Activated T-cell treated with anti-CD3 and anti-CD28 coated beads, Interleukin-2, amount 50 U/mL, for 4 hours (primary cell): ENCODE results near the gene C22orf23. TPM values are rescaled to one million over a fixed set of nuclear protein-coding genes. Genes with fewer than 3 reads are reported as not detected.
"Not testable (repeated sequence)": the region's sequence is repeated elsewhere in the genome, so short reads cannot be mapped to it uniquely, and the experiment has no call there.

Experiments used
- ATAC-seq, 2 donors: fragments of 200-7000 bp; cut with Tn5 transposase; one replicate each; pipeline ENCODE4 v1.10.0; 2021
- DNase-seq: peaks from one replicate; pipeline ENCODE4 v3.0.0-alpha.2; 2020
- H3K27me3 Mint-ChIP-seq: one replicate; pipeline ENCODE4 v1.8.0; 2021; ENCODE audit warnings: low read depth, mixed read lengths
- H3K36me3 Mint-ChIP-seq: one replicate; pipeline ENCODE4 v1.8.0; 2022; ENCODE audit warnings: mixed read lengths; ENCODE audit not compliant: insufficient read depth
- H3K4me1 Mint-ChIP-seq: one replicate; pipeline ENCODE4 v1.8.0; 2021; ENCODE audit warnings: low read depth, mixed read lengths
- H3K4me3 Mint-ChIP-seq: one replicate; pipeline ENCODE4 v1.8.0; 2021; ENCODE audit warnings: mild to moderate bottlenecking, moderate library complexity, mixed read lengths
- H3K9me3 Mint-ChIP-seq: one replicate; pipeline ENCODE4 v1.8.0; 2021; ENCODE audit warnings: mixed read lengths
- total RNA-seq, 3 donors: library from RNA; stranded (reverse); gene quantifications; one replicate each; pipeline ENCODE4 v1.2.1, GENCODE V29; 2021

C22orf23 gene
- total RNA-seq, 3 donors from 2014 or later = 0.46 TPM; not detected in 2

DNA sequence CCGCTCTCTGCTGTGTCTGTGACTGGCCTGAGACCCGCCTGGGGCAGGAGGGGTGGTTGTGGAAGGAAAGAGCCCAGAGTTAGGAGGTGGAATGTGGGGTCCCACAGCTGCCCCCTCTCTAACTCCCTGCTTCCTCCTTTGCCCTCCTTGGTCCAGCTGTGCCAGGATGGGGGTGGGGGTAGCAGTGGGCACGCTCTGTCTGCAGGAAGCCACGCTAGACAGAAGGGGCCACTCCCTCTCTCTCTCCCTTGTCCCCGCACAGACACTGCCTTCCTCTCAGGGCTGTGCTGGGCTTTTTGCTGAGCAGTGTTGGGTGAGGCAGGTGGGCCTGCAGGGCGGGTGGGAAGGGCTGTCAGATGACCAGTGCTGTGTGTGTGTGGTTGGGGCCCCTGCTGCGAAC lies 33.0 kb upstream of the C22orf23 start:
- Mint-ChIP-seq H3K4me3 (no peak overlapping the region), H3K27me3 (no peaks in the 10 kb centered on the region), H3K4me1 (no peaks in the 10 kb centered on the region), H3K36me3 (no peaks in the 10 kb centered on the region), H3K9me3 (no peaks in the 10 kb centered on the region)
- DNase-seq (no peak), ATAC-seq (no peak)

- no peaks in the 10 kb centered on the region for H3K9me3 Mint-ChIP-seq
- no peak for DNase-seq
- no peak for ATAC-seq
- H3K36me3 Mint-ChIP-seq = no peaks in the 10 kb centered on the region
- no peaks in the 10 kb centered on the region for H3K27me3 Mint-ChIP-seq
- no peak overlapping the region for H3K4me3 Mint-ChIP-seq
- no peaks in the 10 kb centered on the region for H3K4me1 Mint-ChIP-seq
Observed at GRCh38 chr22:37985751-37986281, 32.4 kb upstream of the C22orf23 start.

DNA sequence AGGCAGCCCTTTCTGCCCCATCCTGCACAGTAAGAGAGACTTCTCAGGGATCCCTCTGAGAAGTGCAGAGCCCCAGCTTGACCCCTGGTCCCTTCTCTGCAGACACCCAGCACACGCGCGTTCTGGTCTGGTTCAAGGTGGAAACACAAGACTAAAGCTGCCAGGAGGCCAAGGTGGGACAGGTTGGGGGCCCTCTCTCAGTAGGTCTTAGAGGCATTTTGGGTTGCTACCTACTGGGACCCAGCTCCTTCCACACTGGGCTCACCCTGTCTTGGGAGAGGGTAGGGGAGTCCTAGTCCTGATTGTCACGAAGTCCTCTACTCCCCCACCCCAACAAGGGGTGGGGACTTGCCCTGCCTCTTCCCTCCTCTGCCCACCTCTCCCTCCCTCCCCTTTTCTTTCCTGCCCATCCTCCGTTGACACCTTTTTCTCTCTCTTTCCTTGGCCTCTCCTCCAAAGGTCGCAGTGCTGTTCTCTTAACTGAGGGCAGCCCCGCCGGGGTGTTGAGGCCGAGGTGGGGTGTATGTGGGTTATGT lies 31.7 kb upstream of the C22orf23 start:
- H3K27me3 Mint-ChIP-seq = no peaks in the 10 kb centered on the region
- H3K9me3 Mint-ChIP-seq = no peaks in the 10 kb centered on the region
- no peak for DNase-seq
- no peak overlapping the region for H3K4me3 Mint-ChIP-seq
- H3K36me3 Mint-ChIP-seq = no peaks in the 10 kb centered on the region
- no peak for ATAC-seq
- no peaks in the 10 kb centered on the region for H3K4me1 Mint-ChIP-seq

GRCh38 chr22:37983860-37984791 lies 30.7 kb upstream of the C22orf23 start, which contains the start of gene SOX10:
Gene SOX10 (minus strand): TSS chr22:37984555. CDS start chr22:37983784, 771 bp downstream.
- DNase-seq (no peak), ATAC-seq (no peak)
- Mint-ChIP-seq H3K4me1 (no peaks in the 10 kb centered on the region), H3K27me3 (no peaks in the 10 kb centered on the region), H3K36me3 (no peaks in the 10 kb centered on the region), H3K4me3 (no peak within 1 kb of the TSS), H3K9me3 (no peaks in the 10 kb centered on the region)

DNA sequence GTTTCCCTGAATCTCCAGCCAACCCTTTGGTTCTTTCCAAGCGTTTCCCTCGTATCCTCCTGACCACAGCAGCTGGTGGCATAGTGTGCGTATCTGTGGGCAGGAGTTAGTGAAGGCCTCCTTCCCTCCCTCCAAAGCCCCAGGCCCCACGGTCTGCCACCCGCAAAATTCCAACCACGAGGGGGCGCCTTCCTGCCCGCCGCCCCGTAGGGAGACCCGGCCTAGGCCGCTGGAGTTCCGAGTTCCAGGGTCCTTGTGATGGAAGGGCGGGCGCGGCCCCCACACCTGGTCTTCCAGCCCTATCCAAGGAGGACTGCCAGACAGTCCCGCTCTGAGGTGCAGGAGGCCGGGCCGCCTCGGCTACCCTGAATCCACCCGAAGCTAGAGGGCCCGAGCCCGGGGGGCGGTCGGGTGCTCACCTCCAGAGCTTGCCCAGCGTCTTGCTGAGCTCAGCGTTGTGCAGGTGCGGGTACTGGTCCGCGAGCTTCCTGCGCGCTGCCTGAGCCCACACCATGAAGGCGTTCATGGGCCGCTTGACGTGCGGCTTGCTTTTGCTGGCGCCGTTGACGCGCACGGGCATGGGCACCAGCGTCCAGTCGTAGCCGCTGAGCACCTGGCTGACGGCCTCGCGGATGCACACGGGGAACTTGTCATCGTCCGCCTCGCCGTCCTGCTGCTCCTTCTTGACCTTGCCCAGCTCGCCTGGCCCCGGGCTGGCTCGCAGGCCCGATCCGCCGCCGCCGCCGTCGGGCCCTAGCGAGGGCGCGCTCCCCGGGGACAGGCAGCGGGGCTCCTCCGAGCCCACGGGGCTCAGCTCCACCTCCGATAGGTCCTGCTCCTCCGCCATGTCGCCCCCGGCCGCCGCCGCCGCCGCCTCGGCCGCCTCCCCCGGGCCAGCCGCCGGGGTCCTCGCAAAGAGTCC lies 29.8 kb upstream of the C22orf23 start:
- Mint-ChIP-seq H3K4me3 (no peak overlapping the region), H3K4me1 (no peaks in the 10 kb centered on the region), H3K36me3 (no peaks in the 10 kb centered on the region)

DNA sequence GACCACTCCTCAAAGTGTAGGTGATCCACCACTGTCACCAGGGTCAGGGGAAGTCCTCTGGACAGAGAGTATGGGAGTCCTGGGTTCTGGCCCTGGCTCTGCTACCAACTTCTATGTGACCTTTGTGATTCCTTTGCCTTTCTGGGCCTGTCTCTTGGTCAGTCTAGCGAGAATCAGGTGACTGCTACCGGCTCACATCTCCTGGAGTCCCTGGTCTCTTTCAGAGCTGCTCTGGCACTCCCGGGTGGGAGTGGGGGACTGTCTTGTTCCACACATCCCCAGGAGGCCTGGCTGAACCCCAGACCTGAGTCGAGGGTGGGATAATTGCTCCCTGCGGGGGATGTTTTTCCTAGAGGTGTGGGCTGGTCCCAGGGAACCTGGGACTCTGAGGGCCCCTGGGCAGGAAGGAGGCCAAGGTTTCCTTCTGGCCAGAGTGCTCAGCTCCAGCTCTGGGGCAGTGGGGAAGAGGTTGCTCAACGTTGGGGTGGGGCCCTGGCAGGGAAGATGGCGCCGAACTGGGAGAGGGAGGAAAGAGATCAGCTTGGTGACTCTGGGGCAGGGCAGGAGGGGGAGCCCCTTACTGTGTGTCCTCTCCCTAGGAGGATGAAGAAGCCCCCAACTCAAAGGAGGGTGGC lies 28.9 kb upstream of the C22orf23 start:
- ATAC-seq = no peak

More for the DNA sequence above, 29.8 kb upstream of the C22orf23 start:
- ATAC-seq = no peak
- H3K9me3 Mint-ChIP-seq = no peaks in the 10 kb centered on the region
- H3K27me3 Mint-ChIP-seq = no peaks in the 10 kb centered on the region
- no peak for DNase-seq

DNA sequence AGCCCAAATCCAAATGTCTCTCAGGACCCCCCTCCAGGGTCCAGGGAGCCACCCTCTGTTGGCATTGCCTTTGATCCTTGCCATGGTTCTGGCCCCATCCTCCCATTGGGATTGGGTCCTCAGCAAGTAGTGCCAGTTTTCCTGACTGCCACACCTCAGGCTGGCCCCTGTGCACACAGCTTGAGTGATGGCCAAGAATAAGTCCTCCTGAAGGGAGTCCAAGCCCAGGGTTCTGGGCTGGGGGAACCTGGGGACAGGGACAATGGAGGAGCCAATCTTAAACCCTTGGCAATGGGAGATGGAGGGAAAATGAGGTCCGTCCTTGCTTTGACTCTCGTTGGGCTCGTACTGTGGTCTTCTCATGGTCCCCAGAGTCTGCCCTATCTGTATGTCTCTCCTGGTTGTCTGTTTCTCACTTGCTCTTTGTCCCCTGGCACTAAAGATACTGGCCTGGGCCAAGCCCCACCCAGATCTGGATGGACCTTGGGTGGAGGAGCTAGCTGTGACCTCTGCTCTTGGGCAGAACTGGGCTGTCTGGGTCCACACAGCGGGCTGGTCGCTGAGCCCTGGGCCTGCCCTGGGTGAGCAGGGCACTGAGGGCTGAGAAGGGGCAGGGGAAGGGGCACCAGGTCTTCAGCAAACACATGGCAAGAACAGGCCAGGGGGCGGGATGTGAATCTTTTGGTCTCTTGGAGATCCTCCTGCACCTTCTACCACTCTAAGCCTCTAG lies 28.0 kb upstream of the C22orf23 start:
- H3K36me3 Mint-ChIP-seq = no peaks in the 10 kb centered on the region
- ATAC-seq = no peak
- no peaks in the 10 kb centered on the region for H3K9me3 Mint-ChIP-seq
- H3K4me3 Mint-ChIP-seq = no peak overlapping the region
- no peaks in the 10 kb centered on the region for H3K4me1 Mint-ChIP-seq
- no peaks in the 10 kb centered on the region for H3K27me3 Mint-ChIP-seq
- DNase-seq = no peak

More for the DNA sequence above, 28.9 kb upstream of the C22orf23 start:
- Mint-ChIP-seq H3K27me3 (no peaks in the 10 kb centered on the region), H3K4me3 (no peak overlapping the region), H3K9me3 (no peaks in the 10 kb centered on the region), H3K4me1 (no peaks in the 10 kb centered on the region), H3K36me3 (no peaks in the 10 kb centered on the region)
- DNase-seq = no peak

DNA sequence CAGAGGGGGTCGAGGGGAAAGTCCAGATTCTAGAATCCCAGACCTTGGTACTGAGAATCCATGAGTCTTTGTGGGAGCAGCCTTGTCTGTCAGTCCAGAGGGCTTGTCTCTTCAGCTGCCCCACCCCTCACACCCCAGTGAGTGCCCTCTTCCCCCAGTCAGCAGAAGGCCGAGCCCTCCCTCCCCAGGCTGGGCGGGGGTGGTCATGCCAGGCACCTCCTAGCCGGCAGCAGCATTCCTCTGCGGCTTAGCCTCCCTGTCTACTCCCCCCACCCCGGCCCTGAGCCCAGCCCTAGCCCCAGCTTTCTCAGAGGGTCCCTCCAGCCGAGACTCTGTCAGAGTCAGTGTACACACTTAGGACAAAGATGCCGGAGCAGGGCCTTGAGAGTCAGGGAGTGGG lies 26.4 kb upstream of the C22orf23 start:
- H3K27me3 Mint-ChIP-seq = no peaks in the 10 kb centered on the region
- H3K9me3 Mint-ChIP-seq = no peaks in the 10 kb centered on the region
- peaks cover 2% of the 10 kb centered on the region for H3K36me3 Mint-ChIP-seq
- ATAC-seq (no peak), DNase-seq (no peak)
- no peaks in the 10 kb centered on the region for H3K4me1 Mint-ChIP-seq
- no peak overlapping the region for H3K4me3 Mint-ChIP-seq

DNA sequence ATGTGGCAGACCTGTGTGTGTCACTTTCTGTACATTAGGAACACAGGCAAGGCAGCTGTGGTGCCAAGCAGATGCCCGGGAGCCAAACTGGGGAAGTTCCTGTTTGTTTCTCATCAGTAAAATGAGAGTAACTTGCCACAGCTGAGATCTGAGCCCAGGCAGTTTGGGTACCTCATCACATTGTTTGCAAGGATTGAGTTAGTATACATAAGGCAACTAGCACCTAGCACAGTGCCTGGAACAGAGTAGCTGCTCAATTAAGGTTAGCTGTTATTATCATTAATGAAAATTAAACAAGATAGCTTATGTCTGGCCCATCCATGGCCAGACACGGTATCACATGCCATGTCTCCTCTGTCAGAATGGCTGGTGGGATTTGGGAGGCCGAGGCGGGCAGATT lies 23.1 kb upstream of the C22orf23 start:
- Mint-ChIP-seq H3K27me3 (no peaks in the 10 kb centered on the region), H3K9me3 (no peaks in the 10 kb centered on the region), H3K36me3 (peaks cover 4% of the 10 kb centered on the region), H3K4me3 (no peak overlapping the region), H3K4me1 (no peaks in the 10 kb centered on the region)
- no peak for DNase-seq
- no peak for ATAC-seq

DNA sequence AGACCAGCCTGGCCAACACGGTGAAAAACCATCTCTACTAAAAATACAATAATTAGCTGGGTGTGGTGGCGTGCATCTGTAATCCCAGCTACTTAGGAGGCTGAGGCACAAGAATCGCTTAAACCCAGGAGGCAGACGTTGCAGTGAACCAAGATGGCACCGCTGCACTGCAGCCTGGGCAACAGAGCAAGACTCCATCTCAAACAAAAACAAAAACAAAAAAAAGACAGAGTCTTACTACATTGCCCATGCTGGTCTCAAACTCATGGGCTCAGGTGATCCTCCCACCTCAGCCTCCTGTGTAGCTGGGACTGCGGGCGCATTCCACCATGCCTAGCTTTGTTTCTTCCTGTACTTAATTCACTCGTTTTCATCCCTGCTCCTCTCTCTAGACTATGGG lies 22.6 kb upstream of the C22orf23 start:
- not testable (repeated sequence) for ATAC-seq, H3K4me1 Mint-ChIP-seq, H3K9me3 Mint-ChIP-seq, H3K36me3 Mint-ChIP-seq, H3K4me3 Mint-ChIP-seq, H3K27me3 Mint-ChIP-seq, DNase-seq

GRCh38 chr22:37975153-37975552 lies 21.8 kb upstream of the C22orf23 start:
- DNase-seq = no peak
- Mint-ChIP-seq H3K27me3 (no peaks in the 10 kb centered on the region), H3K9me3 (no peaks in the 10 kb centered on the region), H3K4me1 (no peaks in the 10 kb centered on the region), H3K4me3 (no peak overlapping the region), H3K36me3 (peaks cover 4% of the 10 kb centered on the region)
- no peak for ATAC-seq

- DNase-seq (no peak), ATAC-seq (no peak)
- no peaks in the 10 kb centered on the region for H3K9me3 Mint-ChIP-seq
- peaks cover 13% of the 10 kb centered on the region for H3K36me3 Mint-ChIP-seq
- H3K4me1 Mint-ChIP-seq = no peaks in the 10 kb centered on the region
- H3K4me3 Mint-ChIP-seq = no peak overlapping the region
- no peaks in the 10 kb centered on the region for H3K27me3 Mint-ChIP-seq
Observed at GRCh38 chr22:37973271-37974170, 20.1 kb upstream of the C22orf23 start.
